GM19467 (cell line): ENCODE results near the gene UBXN7.
"Not testable (repeated sequence)": the region's sequence is repeated elsewhere in the genome, so short reads cannot be mapped to it uniquely, and the experiment has no call there.

Experiments used
- ATAC-seq: cut with Tn5 transposase; IDR thresholded peaks from one replicate; pipeline ENCODE4 v1.9.1; 2021; ENCODE audit warnings: mild to moderate bottlenecking, moderate library complexity; ENCODE audit not compliant: unreplicated experiment

UBXN7 gene

GRCh38 chr3:196320137-196320536 lies 112.1 kb downstream of the UBXN7 start:
- ATAC-seq, result no peak

- peak; percentile 85 for ATAC-seq
These were observed 114.3 kb downstream of the UBXN7 start, which contains the start of gene DYNLT2B for GRCh38 chr3:196317687-196318467. Gene DYNLT2B (minus strand): TSS chr3:196318240. CDS start chr3:196318152, 88 bp downstream.

- not testable (repeated sequence) for ATAC-seq
These were observed 115.2 kb downstream of the UBXN7 start for GRCh38 chr3:196316799-196317686.

GRCh38 chr3:196315821-196316220 lies 116.4 kb downstream of the UBXN7 start:
- ATAC-seq, result no peak

- ATAC-seq, result no peak
These were observed 117.6 kb downstream of the UBXN7 start for GRCh38 chr3:196314597-196314996.

GRCh38 chr3:196314086-196314485 lies 118.1 kb downstream of the UBXN7 start:
- ATAC-seq, result not testable (repeated sequence)

- not testable (repeated sequence) for ATAC-seq
These were observed 129.3 kb downstream of the UBXN7 start for GRCh38 chr3:196302960-196303359.

GRCh38 chr3:196302551-196302950 lies 129.7 kb downstream of the UBXN7 start:
- ATAC-seq, result not testable (repeated sequence)

GRCh38 chr3:196298521-196298920 lies 133.7 kb downstream of the UBXN7 start:
- no peak for ATAC-seq
